NCI-H1694 (cell line): ENCODE results near the gene SORT1.
"Not testable (repeated sequence)": the region's sequence is repeated elsewhere in the genome, so short reads cannot be mapped to it uniquely, and the experiment has no call there.

Source experiments
- DNase-seq: peaks from one replicate; lab custom pipeline; 2025; lab: John Stamatoyannopoulos, UW

The SORT1 gene

GRCh38 chr1:109338608-109339007, 59.1 kb downstream of the SORT1 start:
- no peak for DNase-seq

DNA sequence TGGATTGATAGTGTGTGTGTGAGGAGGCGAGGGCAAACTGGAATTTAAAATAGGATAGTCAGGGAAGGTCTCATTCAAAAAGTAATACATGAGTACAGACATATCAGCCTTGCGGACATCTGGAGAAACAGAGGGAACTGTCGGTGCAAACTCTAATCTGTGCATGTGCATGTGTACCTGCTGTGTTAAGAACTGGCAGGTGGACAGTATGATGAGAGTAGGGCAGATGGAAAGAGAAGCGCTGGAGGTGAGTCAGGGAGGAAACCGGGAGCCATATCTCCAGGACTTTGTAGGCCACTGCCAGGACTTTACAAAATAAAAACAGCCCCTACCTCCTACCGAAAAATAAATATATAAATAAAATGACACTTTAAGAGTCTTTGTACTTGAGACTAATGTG, 59.6 kb downstream of the SORT1 start:
- DNase-seq: no peak

DNA sequence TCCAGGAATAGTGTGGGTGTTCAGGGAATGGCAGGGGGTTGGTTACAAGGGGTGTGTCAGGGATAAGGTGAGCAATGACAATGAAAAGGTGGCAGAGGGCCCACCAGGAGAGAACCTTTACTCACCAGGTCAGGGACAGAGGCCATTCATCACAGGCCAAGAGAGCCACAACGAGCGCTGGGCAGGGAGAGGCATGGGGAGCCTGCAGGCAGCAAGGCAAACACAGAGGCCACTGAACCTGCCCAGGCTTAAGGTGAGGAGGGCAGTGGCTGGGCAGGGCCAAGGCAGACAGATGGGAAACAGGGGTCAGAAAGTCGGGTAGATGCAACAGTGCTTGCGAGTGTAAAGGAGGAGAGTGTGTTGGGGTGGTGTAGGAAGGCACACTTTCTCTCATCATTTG, 62.6 kb downstream of the SORT1 start:
- DNase-seq: no peak

DNA sequence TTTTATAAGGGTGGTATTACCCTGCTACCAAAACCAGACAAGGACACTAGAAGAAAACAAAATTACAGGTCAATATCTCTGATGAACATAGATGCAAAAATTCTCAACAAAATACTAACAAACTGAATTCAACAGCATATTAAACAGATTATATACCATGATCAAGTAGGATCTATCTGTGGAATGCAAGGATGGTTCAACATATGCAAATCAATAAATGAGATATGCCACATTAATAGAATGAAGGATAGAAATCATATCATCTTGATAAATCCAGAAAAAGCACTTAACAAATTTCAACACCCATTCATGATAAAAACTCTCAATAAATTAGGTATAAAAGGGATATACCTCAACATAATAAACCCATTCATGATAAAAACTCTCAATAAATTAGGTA, 66.6 kb downstream of the SORT1 start:
- no peak for DNase-seq

DNA sequence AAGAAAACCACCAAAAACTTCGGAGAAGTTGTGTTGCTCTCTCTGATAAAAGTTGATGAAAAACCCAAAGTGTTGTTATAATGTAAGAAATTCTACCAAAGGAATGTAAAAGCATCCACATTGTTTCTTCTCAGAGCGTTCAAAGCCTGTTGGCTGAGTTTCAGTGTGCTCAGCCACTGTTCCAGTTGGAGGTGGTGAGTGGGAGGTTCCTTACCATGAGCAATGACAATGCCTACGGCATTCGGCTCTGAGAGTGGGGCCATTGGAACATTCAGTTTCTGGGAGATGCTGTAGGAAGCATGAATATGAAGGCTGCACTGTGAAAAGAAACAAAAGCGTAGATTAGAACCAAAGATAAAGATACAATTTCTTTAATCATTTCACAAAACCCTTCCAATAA, 70.4 kb downstream of the SORT1 start:
- no peak for DNase-seq

- no peak for DNase-seq
Observed at GRCh38 chr1:109322974-109323373, 74.7 kb downstream of the SORT1 start.

DNA sequence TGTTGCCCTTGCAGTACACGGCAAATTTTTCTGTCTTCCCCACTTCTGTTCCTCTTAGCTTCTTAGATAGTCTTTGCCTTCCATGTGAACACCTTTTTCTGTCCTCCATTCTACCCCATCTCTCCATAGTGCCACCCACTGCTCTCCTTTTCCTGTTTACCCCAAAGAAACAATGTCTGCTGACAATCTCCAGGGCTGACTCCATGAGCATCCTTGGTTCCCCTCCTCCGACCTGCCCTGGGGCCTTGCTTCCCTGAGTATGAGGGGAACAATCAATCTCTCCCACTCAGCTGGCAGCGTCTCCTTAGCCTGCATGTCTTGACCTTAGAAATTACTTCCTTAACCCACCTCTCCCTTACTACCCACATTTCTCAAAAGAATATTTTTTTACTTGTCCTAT, 78.6 kb downstream of the SORT1 start:
- DNase-seq: no peak

GRCh38 chr1:109316506-109316905, 81.2 kb downstream of the SORT1 start:
- no peak for DNase-seq

DNA sequence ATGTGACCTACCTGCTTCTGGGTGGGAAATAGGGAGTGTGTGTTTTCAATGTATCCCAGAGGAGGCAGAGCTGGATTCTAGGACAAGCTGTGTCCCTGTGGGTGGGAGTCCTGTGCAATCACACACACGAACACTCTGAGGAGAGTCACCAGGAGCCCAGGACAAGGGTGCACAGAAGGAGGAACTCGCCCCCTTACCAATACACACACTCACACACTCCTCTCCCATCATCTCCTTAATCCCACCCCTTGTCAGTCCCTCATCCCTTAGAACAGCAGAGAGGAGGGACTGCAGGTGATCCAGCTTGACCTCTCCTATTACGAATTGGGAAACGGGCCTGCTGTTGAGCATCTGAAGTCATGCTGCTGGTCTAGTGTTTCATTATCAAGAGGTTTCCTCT, 82.4 kb downstream of the SORT1 start:
- no peak for DNase-seq

DNA sequence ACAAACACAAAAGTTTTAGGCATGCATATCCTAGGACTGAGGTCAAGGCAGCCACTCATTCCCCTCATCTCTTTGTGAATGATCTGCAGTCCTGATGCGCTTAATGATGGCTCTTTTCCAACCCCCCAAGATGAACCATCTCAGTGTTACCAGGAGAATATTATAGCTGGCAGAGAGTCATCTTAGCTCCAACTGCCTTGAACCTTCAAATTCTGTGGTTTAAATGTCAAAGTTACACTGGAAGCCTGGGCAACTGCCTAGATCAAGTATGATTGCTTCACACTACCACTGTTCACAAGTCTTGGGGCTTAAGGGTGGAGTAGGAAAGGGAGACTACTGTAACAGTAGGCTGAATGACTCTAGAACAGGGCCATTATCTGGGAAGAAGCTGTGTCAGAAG, 82.9 kb downstream of the SORT1 start:
- DNase-seq: no peak

GRCh38 chr1:109312978-109313775, 84.5 kb downstream of the SORT1 start:
- DNase-seq: peak; percentile 90

GRCh38 chr1:109312246-109312645, 85.5 kb downstream of the SORT1 start:
- DNase-seq: peak; percentile 79

- DNase-seq: no peak
Observed at GRCh38 chr1:109309347-109309746, 88.4 kb downstream of the SORT1 start.

DNA sequence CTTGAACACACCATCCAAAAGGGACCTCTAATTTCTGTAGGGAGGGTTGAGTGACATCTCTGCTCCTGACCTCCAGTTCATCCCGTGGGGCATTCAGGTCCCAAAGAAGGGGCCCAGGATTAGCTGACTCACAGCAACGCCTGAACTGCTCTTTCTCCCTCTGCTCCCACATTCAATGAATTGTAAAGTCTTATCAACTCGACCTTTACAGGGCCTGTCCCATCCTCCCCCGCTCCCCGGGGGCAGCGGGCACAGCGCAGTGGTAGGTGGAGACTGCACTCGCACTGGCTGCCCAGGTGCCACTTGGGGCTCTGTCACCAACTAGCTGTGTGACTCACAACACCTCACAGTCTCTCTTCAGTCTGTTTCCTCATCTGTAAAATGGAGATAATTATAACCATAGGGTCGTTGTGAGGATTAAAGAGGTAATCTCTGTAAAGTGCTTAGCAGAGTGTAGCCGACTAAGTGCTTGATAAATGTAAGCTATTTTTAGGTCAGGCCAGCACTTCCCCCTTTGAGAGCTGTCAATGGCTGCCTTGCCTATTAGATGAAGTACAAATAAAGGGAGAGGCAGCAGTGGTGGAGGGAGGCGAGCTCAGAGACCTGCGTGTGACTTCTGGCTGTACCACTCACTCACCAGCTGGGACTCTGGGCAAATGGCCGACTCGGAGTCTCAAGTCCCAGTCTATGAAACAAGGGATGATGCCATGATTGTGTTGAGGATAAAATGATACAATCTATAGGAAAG, 90.3 kb downstream of the SORT1 start:
- peak; percentile 38 for DNase-seq

GRCh38 chr1:109306832-109307273, 90.9 kb downstream of the SORT1 start, which contains the start of gene MYBPHL:
MYBPHL (minus strand) TSS chr1:109307011; CDS start chr1:109306991, 20 bp downstream.
- DNase-seq: no peak

DNA sequence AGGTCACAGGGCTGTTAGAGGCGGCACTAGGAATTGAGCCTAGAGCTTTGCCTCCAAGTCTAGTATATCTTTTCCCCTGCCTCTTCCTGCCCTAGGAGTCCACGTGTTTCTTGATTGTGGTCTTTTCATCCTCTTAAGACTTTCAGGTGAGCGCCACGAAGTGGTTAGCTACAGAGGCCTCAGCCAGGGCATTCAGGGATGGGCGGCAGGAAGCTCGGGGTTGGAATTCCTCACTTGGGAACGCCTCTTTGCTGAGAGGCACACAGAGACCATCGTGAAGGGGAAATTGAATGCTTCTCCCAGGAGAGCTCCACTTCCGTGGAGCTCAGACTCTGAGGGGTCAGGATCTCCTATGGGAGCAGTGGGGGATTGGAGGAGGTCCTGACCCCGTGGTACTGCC, 91.7 kb downstream of the SORT1 start:
- not testable (repeated sequence) for DNase-seq

GRCh38 chr1:109304226-109304920, 93.3 kb downstream of the SORT1 start:
- no peak for DNase-seq

DNA sequence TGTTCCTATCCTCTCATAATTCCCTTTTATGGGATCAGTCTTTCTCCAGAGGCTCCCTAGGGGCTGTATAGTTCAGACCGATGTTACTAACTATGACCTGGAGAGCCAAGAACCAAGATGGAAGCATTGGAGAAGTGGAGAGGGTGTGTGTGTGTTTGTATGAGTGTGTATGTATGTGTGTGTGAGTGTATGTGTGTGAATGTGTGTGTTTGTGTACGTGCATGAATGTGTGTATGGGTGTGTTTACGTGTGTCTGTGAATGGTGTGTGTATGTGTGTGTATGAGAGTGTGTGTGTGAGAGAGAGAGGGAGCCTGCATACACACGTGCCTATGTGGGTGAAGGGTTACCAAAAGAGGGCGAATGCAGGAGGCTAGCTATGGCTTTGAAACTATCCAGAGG, 95.8 kb downstream of the SORT1 start:
- DNase-seq: no peak

- no peak for DNase-seq
Observed at GRCh38 chr1:109300650-109301151, 97.0 kb downstream of the SORT1 start.

GRCh38 chr1:109299558-109300343, 98.0 kb downstream of the SORT1 start:
- DNase-seq: no peak

GRCh38 chr1:109298666-109299557, 98.8 kb downstream of the SORT1 start:
- no peak for DNase-seq
